GM19239 (cell line): ENCODE data around the gene GPR176.
"Not testable (repeated sequence)": the region's sequence is repeated elsewhere in the genome, so short reads cannot be mapped to it uniquely, and the experiment has no call there.

Experiments used
- DNase-seq: peaks from one replicate; pipeline ENCODE4 v3.0.0; 2011; ENCODE audit warnings: low spot score; ENCODE audit not compliant: insufficient read length
- FAIRE-seq: peaks from 2 replicates; lab custom pipeline; 2011; peaks lifted over from hg19 to GRCh38; lab: Jason Lieb, UNC

The GPR176 gene

GRCh38 chr15:39896101-39896500 lies 24.0 kb downstream of the GPR176 start:
- DNase-seq (no peak), FAIRE-seq (no peak)

- not testable (repeated sequence) for DNase-seq, FAIRE-seq
Observed at GRCh38 chr15:39893051-39893450, 27.0 kb downstream of the GPR176 start.

GRCh38 chr15:39892418-39892817 lies 27.6 kb downstream of the GPR176 start:
- DNase-seq = no peak
- no peak for FAIRE-seq

GRCh38 chr15:39890621-39891020 lies 29.4 kb downstream of the GPR176 start:
- DNase-seq (no peak), FAIRE-seq (no peak)

- DNase-seq (no peak), FAIRE-seq (no peak)
Observed at GRCh38 chr15:39889601-39890000, 30.5 kb downstream of the GPR176 start.

GRCh38 chr15:39888809-39889208 lies 31.3 kb downstream of the GPR176 start:
- DNase-seq (no peak), FAIRE-seq (no peak)

- FAIRE-seq = no peak
- no peak for DNase-seq
Observed at GRCh38 chr15:39888243-39888642, 31.8 kb downstream of the GPR176 start.

GRCh38 chr15:39887832-39888231 lies 32.2 kb downstream of the GPR176 start:
- DNase-seq (no peak), FAIRE-seq (no peak)

- DNase-seq (no peak), FAIRE-seq (no peak)
Observed at GRCh38 chr15:39887211-39887610, 32.9 kb downstream of the GPR176 start.

- DNase-seq = no peak
- no peak for FAIRE-seq
Observed at GRCh38 chr15:39886418-39886817, 33.6 kb downstream of the GPR176 start.

GRCh38 chr15:39885099-39885777 lies 34.8 kb downstream of the GPR176 start:
- no peak for DNase-seq
- FAIRE-seq = no peak

- FAIRE-seq (no peak), DNase-seq (no peak)
Observed at GRCh38 chr15:39884351-39884750, 35.7 kb downstream of the GPR176 start.

GRCh38 chr15:39882602-39883001 lies 37.5 kb downstream of the GPR176 start:
- FAIRE-seq = no peak
- DNase-seq = no peak

GRCh38 chr15:39881790-39882189 lies 38.3 kb downstream of the GPR176 start:
- no peak for DNase-seq
- no peak for FAIRE-seq

- DNase-seq = no peak
- no peak for FAIRE-seq
Observed at GRCh38 chr15:39880718-39881387, 39.2 kb downstream of the GPR176 start.

- no peak for FAIRE-seq
- DNase-seq = no peak
Observed at GRCh38 chr15:39878406-39878785, 41.7 kb downstream of the GPR176 start.

GRCh38 chr15:39874890-39875549 lies 45.0 kb downstream of the GPR176 start:
- no peak for FAIRE-seq
- DNase-seq = no peak

- FAIRE-seq = no peak
- DNase-seq = no peak
Observed at GRCh38 chr15:39873978-39874377, 46.1 kb downstream of the GPR176 start.

- no peak for FAIRE-seq
Observed at GRCh38 chr15:39870537-39870936, 49.5 kb downstream of the GPR176 start.

GRCh38 chr15:39869858-39870515 lies 50.1 kb downstream of the GPR176 start:
- FAIRE-seq = no peak
- DNase-seq = no peak

More at GRCh38 chr15:39870537-39870936, 49.5 kb downstream of the GPR176 start:
- no peak for DNase-seq

- FAIRE-seq = no peak
- DNase-seq = no peak
Observed at GRCh38 chr15:39869254-39869653, 50.8 kb downstream of the GPR176 start.
